Stimulated activated memory B cell treated with anti-CD40 and anti-IgM and Interleukin-4, amounts not matched to agents 10 μg/mL and 1 μg/mL and 100 μg/mL, for 72 hours (primary cell): ENCODE data around the gene KPTN.
A peak's percentile ranks its signal among the peaks of the same experiment; 100 is the strongest.

Experiments
- ATAC-seq: fragments of 150-1000 bp; cut with Tn5 transposase; 2 replicates; pipeline ENCODE4 v1.10.0; 2021
- H3K27ac Mint-ChIP-seq: one replicate; pipeline ENCODE4 v1.8.0; 2022; ENCODE audit warnings: mild to moderate bottlenecking, mixed read lengths
- H3K27me3 Mint-ChIP-seq: one replicate; pipeline ENCODE4 v1.8.0; 2022; ENCODE audit warnings: mixed read lengths
- H3K36me3 Mint-ChIP-seq: one replicate; pipeline ENCODE4 v1.8.0; 2022; ENCODE audit warnings: mixed read lengths
- H3K4me1 Mint-ChIP-seq: one replicate; pipeline ENCODE4 v1.8.0; 2022; ENCODE audit warnings: mixed read lengths
- H3K4me3 Mint-ChIP-seq: one replicate; pipeline ENCODE4 v1.8.0; 2022; ENCODE audit warnings: mild to moderate bottlenecking, moderate library complexity, mixed read lengths
- H3K9me3 Mint-ChIP-seq: one replicate; pipeline ENCODE4 v1.8.0; 2022; ENCODE audit warnings: mixed read lengths

Gene KPTN

GRCh38 chr19:47470447-47471195 lies 13.4 kb downstream of the KPTN start:
- ATAC-seq, result no peak
- H3K36me3 Mint-ChIP-seq, result peaks cover 5% of the 10 kb centered on the region
- no peak overlapping the region for H3K4me3 Mint-ChIP-seq
- peaks cover 79% of the 10 kb centered on the region for H3K27me3 Mint-ChIP-seq
- H3K4me1 Mint-ChIP-seq, result peaks cover 25% of the 10 kb centered on the region
- H3K9me3 Mint-ChIP-seq, result no peaks in the 10 kb centered on the region
- no peak overlapping the region for H3K27ac Mint-ChIP-seq

GRCh38 chr19:47469719-47470118 lies 14.3 kb downstream of the KPTN start:
- no peak for ATAC-seq
- Mint-ChIP-seq H3K36me3 (no peaks in the 10 kb centered on the region), H3K4me3 (no peak overlapping the region), H3K9me3 (no peaks in the 10 kb centered on the region), H3K4me1 (peaks cover 25% of the 10 kb centered on the region), H3K27ac (no peak overlapping the region), H3K27me3 (peaks cover 88% of the 10 kb centered on the region)

- no peaks in the 10 kb centered on the region for H3K9me3 Mint-ChIP-seq
- ATAC-seq, result no peak
- no peak overlapping the region for H3K27ac Mint-ChIP-seq
- H3K4me3 Mint-ChIP-seq, result no peak overlapping the region
- H3K27me3 Mint-ChIP-seq, result peaks cover 92% of the 10 kb centered on the region
- no peaks in the 10 kb centered on the region for H3K36me3 Mint-ChIP-seq
- H3K4me1 Mint-ChIP-seq, result peaks cover 25% of the 10 kb centered on the region
These were observed 14.7 kb downstream of the KPTN start for GRCh38 chr19:47469363-47469700.

- Mint-ChIP-seq H3K27me3 (peaks cover 87% of the 10 kb centered on the region), H3K4me3 (no peak overlapping the region), H3K9me3 (no peaks in the 10 kb centered on the region), H3K27ac (no peak overlapping the region), H3K4me1 (peaks cover 25% of the 10 kb centered on the region), H3K36me3 (no peaks in the 10 kb centered on the region)
- no peak for ATAC-seq
These were observed 16.1 kb downstream of the KPTN start for GRCh38 chr19:47467914-47468313.

DNA sequence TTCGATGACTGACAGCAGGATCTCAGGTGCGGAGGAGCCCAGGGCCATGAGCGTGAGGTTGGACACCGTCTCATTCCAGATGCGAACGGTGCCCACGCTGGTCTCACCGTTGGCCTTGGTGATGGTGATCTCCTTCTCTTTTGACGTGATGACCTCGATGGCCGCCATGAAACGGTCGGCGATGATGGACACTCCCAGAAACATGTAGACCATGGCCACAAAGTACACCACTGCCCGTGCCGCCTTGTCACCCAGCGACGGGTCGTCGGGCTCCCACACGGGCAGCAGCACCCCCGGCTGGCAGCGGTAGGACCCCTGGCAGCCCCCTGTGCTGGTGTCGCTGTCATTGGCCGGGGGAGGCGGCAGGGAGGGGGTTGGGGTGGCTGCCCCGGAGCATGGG lies 18.1 kb downstream of the KPTN start:
- Mint-ChIP-seq H3K27ac (no peak overlapping the region), H3K36me3 (no peaks in the 10 kb centered on the region), H3K4me3 (no peak overlapping the region), H3K27me3 (peaks cover 68% of the 10 kb centered on the region), H3K4me1 (peaks cover 17% of the 10 kb centered on the region), H3K9me3 (no peaks in the 10 kb centered on the region)
- ATAC-seq, result no peak

- Mint-ChIP-seq H3K4me3 (no peak overlapping the region), H3K27me3 (peaks cover 56% of the 10 kb centered on the region)
These were observed 19.2 kb downstream of the KPTN start for GRCh38 chr19:47464675-47465419.

DNA sequence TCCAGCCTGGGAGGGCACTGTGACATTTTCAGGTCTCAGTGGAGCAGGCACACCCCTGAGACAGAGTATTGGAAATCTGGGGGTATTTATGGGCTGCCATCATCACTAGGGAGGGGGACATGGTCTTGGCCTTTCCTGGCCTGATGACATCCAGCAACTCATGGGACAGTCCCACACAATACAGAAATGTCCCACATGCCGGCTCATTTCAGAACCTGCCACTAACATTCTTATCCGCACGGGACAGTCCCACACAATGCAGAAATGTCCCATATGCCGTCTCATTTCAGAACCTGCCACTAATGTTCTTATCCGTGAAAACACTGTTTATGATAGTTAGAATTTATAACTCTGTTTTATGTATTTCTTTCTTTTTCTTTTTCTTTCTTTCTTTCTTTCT lies 22.1 kb downstream of the KPTN start:
- ATAC-seq, result peak; percentile 71
- Mint-ChIP-seq H3K36me3 (no peaks in the 10 kb centered on the region), H3K4me1 (no peaks in the 10 kb centered on the region), H3K9me3 (no peaks in the 10 kb centered on the region), H3K27me3 (peaks cover 29% of the 10 kb centered on the region), H3K4me3 (no peak overlapping the region), H3K27ac (no peak overlapping the region)

More at GRCh38 chr19:47464675-47465419, 19.2 kb downstream of the KPTN start:
- H3K9me3 Mint-ChIP-seq, result no peaks in the 10 kb centered on the region
- peaks cover 9% of the 10 kb centered on the region for H3K4me1 Mint-ChIP-seq
- no peak for ATAC-seq
- no peak overlapping the region for H3K27ac Mint-ChIP-seq
- H3K36me3 Mint-ChIP-seq, result no peaks in the 10 kb centered on the region

GRCh38 chr19:47459477-47459876 lies 24.5 kb downstream of the KPTN start:
- Mint-ChIP-seq H3K4me3 (no peak overlapping the region), H3K36me3 (no peaks in the 10 kb centered on the region), H3K4me1 (no peaks in the 10 kb centered on the region), H3K27ac (no peak overlapping the region), H3K9me3 (peaks cover 9% of the 10 kb centered on the region), H3K27me3 (peaks cover 29% of the 10 kb centered on the region)
- ATAC-seq, result no peak

DNA sequence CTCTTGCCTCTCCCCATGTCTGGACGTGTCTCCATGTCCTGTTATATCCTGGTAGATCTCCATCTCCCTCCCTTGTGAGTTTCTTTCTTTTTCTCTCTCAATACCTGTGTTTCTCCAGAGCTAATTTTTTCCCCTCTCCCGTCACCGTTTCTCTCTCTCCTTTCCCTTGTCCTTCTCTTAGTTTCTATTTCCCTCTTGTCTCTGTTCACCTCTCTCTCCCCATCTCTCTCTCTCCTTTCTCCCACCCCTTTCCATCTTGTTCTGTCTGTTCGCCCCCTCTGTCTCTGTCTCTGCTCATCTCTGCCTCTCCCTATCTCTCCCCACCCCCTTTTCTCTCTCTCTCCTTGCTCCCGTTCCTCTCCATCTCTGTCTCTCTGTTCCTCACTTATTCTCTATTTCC lies 25.3 kb downstream of the KPTN start:
- Mint-ChIP-seq H3K36me3 (no peaks in the 10 kb centered on the region), H3K9me3 (peaks cover 9% of the 10 kb centered on the region), H3K27ac (no peak overlapping the region), H3K4me1 (no peaks in the 10 kb centered on the region), H3K4me3 (no peak overlapping the region), H3K27me3 (peaks cover 28% of the 10 kb centered on the region)
- ATAC-seq, result no peak

GRCh38 chr19:47456721-47457474 lies 27.1 kb downstream of the KPTN start:
- Mint-ChIP-seq H3K27me3 (peaks cover 28% of the 10 kb centered on the region), H3K27ac (no peak overlapping the region), H3K36me3 (no peaks in the 10 kb centered on the region), H3K4me3 (no peak overlapping the region), H3K9me3 (peaks cover 9% of the 10 kb centered on the region), H3K4me1 (no peaks in the 10 kb centered on the region)
- no peak for ATAC-seq

- Mint-ChIP-seq H3K36me3 (no peaks in the 10 kb centered on the region), H3K4me3 (no peak overlapping the region), H3K27me3 (peaks cover 66% of the 10 kb centered on the region), H3K4me1 (peaks cover 16% of the 10 kb centered on the region), H3K9me3 (peaks cover 11% of the 10 kb centered on the region), H3K27ac (no peak overlapping the region)
- ATAC-seq, result no peak
These were observed 33.5 kb downstream of the KPTN start for GRCh38 chr19:47450478-47450877.

- Mint-ChIP-seq H3K4me3 (no peak overlapping the region), H3K4me1 (peaks cover 27% of the 10 kb centered on the region), H3K27ac (no peak overlapping the region), H3K27me3 (peaks cover 73% of the 10 kb centered on the region), H3K36me3 (no peaks in the 10 kb centered on the region), H3K9me3 (peaks cover 4% of the 10 kb centered on the region)
- ATAC-seq, result no peak
These were observed 35.7 kb downstream of the KPTN start for GRCh38 chr19:47448360-47448727.

DNA sequence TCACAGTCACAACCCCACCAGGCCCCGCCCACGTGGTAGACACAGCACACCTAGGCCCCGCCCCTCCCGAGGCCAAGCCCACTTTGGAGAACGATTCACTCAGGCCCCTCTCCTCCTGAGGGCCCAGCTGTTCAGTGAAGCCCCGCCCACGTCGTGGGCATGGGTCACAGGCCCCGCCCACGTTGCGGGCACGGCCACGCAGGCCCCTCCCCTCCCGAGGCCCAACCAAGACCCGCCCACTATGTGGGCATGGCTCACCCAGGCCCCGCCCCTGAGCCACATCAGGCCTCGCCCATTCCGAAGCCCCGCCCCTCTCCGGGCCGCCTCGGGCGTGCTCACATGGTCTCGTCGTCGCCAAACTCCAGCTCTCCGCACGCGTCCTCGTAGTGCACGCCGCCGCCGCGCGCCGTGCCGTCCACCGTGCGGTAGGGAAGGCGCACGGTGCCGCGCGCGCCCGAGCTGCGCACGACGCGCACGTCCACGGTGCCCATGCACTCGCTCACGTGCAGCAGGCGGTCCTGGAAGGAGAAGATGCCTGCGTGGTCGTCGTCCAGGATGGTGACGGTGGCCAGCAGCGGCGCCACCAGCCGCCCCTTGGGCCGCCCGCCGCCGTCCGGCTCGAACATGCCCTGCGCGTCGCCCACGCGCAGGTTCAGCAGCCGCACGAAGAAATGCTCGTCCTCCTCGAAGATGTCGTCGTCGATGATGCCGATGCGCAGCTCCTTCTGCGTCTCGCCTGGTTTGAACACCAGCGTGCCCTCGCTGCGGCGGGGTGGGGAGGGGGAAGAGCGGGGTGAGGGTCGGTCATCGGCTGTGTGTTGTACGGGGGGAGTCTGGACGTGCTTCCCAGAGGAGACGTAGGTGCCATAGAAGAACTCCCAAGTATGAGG lies 36.3 kb downstream of the KPTN start:
- peaks cover 79% of the 10 kb centered on the region for H3K27me3 Mint-ChIP-seq
- H3K4me3 Mint-ChIP-seq, result peak overlapping the region; percentile 22
- H3K36me3 Mint-ChIP-seq, result no peaks in the 10 kb centered on the region
- H3K9me3 Mint-ChIP-seq, result peaks cover 4% of the 10 kb centered on the region
- H3K4me1 Mint-ChIP-seq, result peaks cover 27% of the 10 kb centered on the region
- H3K27ac Mint-ChIP-seq, result no peak overlapping the region
- no peak for ATAC-seq

- Mint-ChIP-seq H3K27me3 (peaks cover 88% of the 10 kb centered on the region), H3K36me3 (no peaks in the 10 kb centered on the region), H3K4me3 (peak overlapping the region; percentile 22), H3K9me3 (peaks cover 4% of the 10 kb centered on the region), H3K27ac (no peak overlapping the region), H3K4me1 (peaks cover 27% of the 10 kb centered on the region)
- no peak for ATAC-seq
These were observed 37.2 kb downstream of the KPTN start for GRCh38 chr19:47446534-47447469.
